Kidney tubule cell (primary cell): ENCODE results near the gene CEACAM16.

Source experiments
- DNase-seq: peaks from one replicate; pipeline ENCODE4 v3.0.0-alpha.2; 2018; ENCODE audit warnings: low spot score

The CEACAM16 gene

DNA sequence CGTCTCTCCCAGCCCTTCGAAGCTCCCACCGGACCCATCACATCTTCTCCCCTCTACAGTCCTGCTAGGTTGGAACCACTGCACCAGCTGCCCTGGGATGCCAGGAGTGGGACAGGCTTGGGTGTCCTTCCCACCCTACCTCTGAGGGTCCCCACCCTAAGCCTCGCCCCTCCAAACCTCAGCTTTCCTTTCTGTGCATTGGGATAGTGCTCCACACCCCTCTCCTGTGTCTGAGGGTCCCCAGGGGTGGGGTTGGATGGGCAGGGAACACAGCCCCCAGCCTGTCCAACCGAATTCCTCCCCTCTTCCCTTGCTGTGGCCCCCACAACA is 47.6 kb downstream of the CEACAM16 start:
- no peak for DNase-seq

GRCh38 chr19:44746946-44747738 is 48.2 kb downstream of the CEACAM16 start:
- peak; percentile 94 for DNase-seq

DNA sequence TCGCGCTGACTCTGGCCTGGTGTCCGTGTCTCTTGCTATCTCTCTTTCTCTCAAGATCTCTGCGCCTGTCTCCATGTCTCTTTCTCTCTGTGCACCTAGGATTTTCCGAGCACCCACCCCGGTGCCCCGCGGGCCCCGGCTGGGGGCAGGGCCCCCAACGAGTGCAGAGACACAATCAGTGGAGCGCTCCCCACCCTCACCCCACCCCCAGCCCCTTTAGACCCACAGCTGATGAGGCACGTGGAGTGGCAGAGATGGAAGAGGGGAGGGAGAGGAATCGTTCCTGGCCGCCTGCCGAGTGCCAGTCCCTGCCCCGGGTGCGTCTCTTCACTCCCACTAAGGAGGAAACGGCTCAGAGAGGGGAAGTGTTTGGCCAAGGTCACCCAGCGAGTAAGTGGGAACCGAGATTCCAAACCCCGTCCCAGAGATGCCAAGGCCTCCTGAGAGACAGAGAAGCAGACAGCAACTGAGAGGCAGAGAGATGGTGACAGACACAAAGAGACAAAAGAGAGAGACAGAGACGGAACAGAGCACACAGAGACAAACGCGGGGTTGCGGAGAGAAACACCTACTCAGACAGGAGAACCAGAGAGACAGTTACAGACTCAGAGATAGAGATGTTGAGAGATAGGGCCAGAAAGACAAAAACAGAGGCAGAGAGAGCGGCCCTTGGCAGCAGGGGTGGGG is 48.9 kb downstream of the CEACAM16 start:
- DNase-seq = peak; percentile 79

- DNase-seq = peak; percentile 79
These were observed 49.7 kb downstream of the CEACAM16 start, which contains the start of gene BCL3 for GRCh38 chr19:44748426-44749254. Gene BCL3 (plus strand): TSS chr19:44748708. CDS start chr19:44748791, 83 bp downstream.

- no peak for DNase-seq
These were observed 50.3 kb downstream of the CEACAM16 start for GRCh38 chr19:44749292-44749691.

- no peak for DNase-seq
These were observed 51.0 kb downstream of the CEACAM16 start for GRCh38 chr19:44749994-44750393.

DNA sequence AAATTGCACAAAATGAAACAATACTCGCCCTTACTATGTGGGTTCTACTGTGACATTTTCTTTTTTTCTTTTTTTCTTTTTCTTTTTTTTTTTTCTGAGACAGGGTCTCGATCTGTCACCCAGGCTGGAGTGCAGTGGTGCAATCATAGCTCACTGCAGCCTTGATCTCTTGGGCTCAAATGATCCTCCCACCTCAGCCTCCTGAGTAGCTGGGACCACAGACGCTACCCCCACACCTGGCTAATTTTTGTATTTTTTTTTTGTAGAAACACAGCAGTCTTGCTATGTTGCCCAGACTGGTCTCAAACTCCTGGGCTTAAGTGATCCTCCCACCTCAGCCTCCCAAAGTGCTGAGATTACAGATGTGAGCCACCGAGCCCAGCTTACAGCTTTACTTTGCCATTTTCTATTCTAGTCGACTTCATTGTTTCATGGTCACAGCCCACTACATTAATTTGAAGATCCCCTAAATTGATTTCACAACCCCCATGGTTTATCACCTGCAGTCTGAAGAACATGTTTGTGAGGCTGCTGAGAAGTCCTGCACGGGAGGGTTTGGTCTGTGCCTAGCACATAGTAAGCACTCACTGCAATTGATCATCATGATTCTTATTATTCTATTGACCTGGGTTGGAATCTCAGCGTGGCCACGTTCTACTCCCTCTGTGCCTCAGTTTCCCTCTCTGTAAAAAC is 53.3 kb downstream of the CEACAM16 start:
- no peak for DNase-seq

DNA sequence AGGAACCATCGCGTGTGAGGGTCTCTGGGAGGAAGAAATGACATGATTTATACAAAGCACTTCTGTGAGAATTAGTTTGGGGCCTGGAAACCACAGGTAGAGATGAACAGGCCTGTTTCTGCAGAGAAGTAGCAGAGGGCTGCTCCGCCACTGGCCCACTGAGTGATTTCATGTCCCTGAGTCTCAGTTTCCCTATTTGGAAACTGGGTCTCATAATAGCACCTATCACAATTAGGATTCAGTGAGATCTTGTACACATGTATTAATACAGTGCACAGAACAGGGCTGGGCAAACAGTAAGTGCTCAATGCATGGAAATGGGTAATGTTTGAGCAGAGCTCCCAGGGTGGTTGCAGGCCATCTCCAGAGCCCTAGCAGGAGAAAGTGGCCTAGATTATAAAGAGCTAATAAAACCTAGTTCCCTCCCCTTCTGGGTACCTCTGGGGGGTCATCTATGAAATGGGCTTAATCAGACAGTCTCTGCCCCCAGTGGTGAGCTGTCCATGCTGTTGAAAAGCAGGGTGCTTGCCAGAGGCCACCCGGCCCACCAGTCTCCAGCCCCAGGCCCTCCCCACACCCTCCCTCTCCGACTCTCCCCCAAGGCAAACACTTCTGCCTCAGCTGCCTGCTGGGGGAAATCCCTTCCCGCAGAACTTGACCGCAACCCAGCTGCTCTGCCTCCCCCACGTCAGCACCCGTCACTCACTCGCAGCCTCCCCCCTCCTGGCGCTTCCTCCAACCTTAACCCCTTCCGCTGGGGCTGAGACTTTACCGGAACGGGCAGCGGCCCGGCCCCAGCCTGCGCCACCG is 54.1 kb downstream of the CEACAM16 start:
- peak; percentile 95 for DNase-seq

DNA sequence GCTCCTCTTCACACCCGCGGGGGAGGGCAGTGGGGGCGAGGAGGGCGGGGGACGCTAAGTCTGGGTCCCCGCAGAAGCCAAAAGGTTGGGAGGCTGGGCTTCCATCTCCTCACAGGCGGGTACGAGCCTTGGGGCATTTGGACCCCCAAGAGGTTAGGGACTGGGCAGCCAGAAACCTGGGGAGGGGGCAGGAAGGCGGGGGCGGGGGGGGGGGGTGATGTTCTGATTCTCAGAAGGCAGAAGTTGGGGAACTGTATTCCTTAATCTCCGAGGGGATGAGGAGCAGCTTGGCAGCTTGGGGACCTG is 54.6 kb downstream of the CEACAM16 start:
- DNase-seq = no peak

DNA sequence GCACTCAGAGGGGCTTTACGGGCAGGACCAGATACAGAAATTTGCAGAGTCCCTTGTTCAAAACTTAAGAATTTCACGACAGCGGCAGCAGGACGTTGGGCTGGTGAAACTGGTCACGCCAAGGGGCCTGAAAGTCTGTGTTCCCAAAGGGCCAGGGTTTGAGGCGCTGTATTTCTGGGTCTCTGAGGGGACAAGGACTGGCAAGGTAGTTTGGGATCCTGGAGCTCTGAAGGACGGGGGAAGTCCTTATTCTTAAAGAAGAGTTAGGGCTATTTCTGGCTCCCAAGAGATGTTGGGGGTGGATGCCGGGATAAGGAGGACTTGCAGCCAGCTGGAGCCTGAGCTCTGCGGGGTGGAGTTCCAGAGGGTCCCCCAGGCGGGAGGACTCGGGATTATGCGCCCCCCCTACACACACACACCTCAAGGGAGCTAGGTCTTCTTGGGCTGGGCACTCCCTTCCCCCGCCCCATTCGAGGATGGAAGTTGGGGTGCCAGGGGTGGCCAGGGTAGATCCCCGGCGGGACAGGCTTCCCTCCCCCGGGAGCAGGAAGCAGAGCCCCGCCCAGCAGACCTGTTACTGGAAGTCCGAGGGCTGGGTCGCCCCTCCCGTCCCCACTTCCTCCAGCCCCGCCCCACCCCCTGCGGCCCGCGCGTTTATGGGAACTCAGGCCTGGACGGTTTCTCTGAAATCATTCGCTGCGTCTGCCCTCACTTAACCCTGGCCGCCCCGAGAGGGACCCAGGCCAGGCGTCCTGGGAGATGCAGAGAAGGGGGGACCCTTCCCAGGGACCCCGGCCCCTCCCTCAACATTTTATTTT is 55.2 kb downstream of the CEACAM16 start:
- peak; percentile 76 for DNase-seq

- DNase-seq = no peak
These were observed 55.8 kb downstream of the CEACAM16 start for GRCh38 chr19:44754750-44755080.

DNA sequence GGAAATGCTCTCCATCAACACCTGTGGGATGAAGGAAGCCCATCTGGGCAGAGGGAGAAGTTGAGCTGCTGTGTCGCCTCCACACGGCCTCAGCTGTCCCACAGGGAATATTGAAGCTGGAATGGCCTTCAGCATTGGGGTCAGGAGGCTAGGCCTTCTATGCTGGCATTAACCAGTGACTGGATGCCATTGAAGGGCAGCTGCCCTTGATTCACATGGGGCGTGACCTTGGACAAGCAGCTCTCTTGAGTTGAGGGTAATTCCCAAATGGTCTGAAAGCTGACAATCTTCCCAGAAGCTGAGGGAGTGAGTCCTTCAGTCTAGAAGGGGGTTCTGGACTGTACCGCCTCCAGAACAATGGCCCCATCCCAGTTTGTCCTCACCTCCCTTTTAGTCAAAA is 56.3 kb downstream of the CEACAM16 start:
- DNase-seq = no peak

DNA sequence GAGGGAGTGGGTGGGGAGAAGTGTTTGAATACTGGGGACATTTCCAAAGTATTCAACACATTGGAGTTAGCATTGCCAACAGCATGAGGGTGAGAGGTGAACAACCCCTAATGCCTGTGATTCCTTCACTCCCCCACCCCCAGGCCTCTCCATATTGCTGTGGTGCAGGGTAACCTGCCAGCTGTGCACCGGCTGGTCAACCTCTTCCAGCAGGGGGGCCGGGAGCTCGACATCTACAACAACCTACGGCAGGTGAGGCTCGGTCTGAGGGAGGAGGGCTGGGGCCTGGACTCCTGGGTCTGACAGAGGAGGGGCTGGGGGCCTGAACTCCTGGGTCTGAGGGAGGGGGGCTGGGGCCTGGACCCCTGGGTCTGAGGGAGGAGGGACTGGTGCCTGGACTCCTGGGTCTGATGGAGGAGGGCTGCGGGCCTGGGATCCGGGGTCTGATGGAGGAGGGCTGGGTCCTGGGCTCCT is 57.2 kb downstream of the CEACAM16 start:
- no peak for DNase-seq

DNA sequence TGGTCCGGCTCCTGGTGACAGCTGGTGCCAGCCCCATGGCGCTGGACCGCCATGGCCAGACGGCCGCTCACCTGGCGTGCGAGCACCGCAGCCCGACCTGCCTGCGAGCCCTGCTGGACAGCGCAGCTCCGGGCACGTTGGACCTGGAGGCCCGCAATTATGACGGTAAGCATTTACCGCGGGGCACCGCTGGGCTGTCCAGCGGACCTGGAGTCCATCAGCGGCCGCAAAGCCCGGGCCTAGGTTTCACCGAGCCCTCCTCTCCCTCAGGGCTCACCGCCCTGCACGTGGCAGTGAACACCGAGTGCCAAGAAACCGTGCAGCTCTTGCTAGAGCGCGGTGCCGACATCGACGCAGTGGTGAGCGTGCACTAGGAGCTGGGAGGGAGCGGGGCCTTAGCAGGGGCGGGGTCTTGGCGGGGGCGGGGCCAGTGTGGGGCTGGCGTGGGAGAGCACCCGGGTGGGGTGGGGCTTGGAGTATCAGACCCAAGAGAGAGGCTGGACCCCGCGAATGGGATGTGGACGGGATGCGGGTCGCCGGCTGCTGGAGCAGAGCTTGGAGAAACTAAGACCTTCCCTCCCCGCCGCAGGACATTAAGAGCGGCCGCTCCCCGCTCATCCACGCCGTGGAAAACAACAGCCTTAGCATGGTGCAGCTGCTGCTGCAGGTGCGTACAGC is 58.2 kb downstream of the CEACAM16 start:
- DNase-seq = no peak

- no peak for DNase-seq
These were observed 59.0 kb downstream of the CEACAM16 start for GRCh38 chr19:44757735-44758505.

- no peak for DNase-seq
These were observed 59.6 kb downstream of the CEACAM16 start for GRCh38 chr19:44758596-44758995.

DNA sequence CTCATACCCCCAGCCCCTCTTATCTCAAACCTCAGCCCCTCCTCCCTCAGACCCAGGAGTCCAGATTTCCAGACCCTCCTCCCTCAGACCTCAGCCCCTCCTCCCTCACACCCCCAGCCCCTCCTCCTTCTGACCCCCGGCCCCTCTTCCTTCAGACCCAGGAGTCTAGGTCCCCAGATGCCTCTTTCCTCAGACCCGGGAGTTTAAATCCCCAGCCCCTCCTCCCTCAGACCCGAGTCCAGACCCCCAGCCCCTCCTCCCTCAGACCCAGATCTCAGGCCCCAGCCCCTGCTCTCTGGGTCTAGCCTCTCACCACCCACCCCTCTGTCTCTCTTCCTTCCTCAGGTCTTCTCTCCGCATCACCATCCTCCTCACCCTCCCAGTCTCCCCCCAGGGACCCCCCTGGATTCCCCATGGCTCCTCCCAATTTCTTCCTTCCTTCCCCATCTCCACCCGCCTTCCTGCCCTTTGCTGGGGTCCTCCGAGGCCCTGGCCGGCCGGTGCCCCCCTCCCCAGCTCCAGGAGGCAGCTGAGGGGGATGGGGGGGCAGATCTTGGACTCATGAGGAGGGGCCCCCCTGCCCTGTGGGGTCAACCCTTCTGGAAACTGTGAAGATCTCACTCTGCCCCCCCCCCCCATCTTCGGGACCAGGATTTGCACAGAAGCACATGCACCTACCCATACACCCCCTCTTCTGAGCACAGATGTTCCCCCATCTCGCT is 60.3 kb downstream of the CEACAM16 start:
- no peak for DNase-seq
